SU-DHL-6 (cell line): ENCODE measurements around the gene GFER.

Source experiments
- CTCF ChIP-seq: fragments of 200-600 bp; sonication (generic); IDR thresholded peaks from one replicate; pipeline ENCODE4 v1.5.1; 2017; ENCODE audit warnings: antibody characterized with exemption, mild to moderate bottlenecking, low read length, moderate library complexity; ENCODE audit not compliant: insufficient read depth, poor library complexity, severe bottlenecking
- EZH2phosphoT487 ChIP-seq: fragments of 200-600 bp; sonication (generic), shearing (Covaris generic); conservative IDR thresholded peaks from 2 replicates; pipeline ENCODE4 v1.6.1; 2018; ENCODE audit warnings: mild to moderate bottlenecking, antibody characterized with exemption, low read length, moderate library complexity, mixed read lengths

GRCh38 chr16:2026461-2027023, 42.5 kb downstream of the GFER start, which contains the start of gene NHERF2:
- TF ChIP-seq CTCF (no peak), EZH2phosphoT487 (no peak)
